ENCODE results near the gene RNF145. TPM values are rescaled to one million over a fixed set of nuclear protein-coding genes. Genes with fewer than 3 reads are reported as not detected.
A peak's percentile ranks its signal among the peaks of the same experiment; 100 is the strongest.

RNF145 gene
- total RNA-seq, 1 donor from 2014 or later: 46.7 TPM

- TF ChIP-seq CTCF (IDR thresholded peaks at IDR 0.05; ENCODE audit: insufficient read depth, low read length, poor library complexity, severe bottlenecking): no peak
- no peak for DNase-seq (ENCODE audit: low read depth)
- Histone ChIP-seq H3K36me3 (ENCODE audit: control insufficient read depth, insufficient read depth, low read length) (no peaks in the 10 kb centered on the region), H3K4me3 (ENCODE audit: low read depth, low read length) (no peak overlapping the region), H3K27me3 (ENCODE audit: control insufficient read depth, insufficient read depth, low read length) (no peaks in the 10 kb centered on the region)
These were observed 883 bp upstream of the RNF145 start for GRCh38 chr5:159210210-159210661.

- Histone ChIP-seq H3K36me3 (ENCODE audit: control insufficient read depth, insufficient read depth, low read length) (no peaks in the 10 kb centered on the region), H3K4me3 (ENCODE audit: low read depth, low read length) (peak overlapping the region; percentile 92), H3K27me3 (ENCODE audit: control insufficient read depth, insufficient read depth, low read length) (no peaks in the 10 kb centered on the region)
- TF ChIP-seq CTCF (IDR thresholded peaks at IDR 0.05; ENCODE audit: insufficient read depth, low read length, poor library complexity, severe bottlenecking): no peak
- no peak for DNase-seq (ENCODE audit: low read depth)
These were observed 577 bp downstream of the RNF145 start for GRCh38 chr5:159208514-159209437.

GRCh38 chr5:159207686-159208513 lies 1.5 kb downstream of the RNF145 start:
- H3K4me3 ChIP-seq (ENCODE audit: low read depth, low read length): peak overlapping the region; percentile 92
- TF ChIP-seq CTCF (IDR thresholded peaks at IDR 0.05; ENCODE audit: insufficient read depth, low read length, poor library complexity, severe bottlenecking): no peak
- H3K27me3 ChIP-seq (ENCODE audit: control insufficient read depth, insufficient read depth, low read length): no peaks in the 10 kb centered on the region
- DNase-seq (ENCODE audit: low read depth): peak; percentile 39
- H3K36me3 ChIP-seq (ENCODE audit: control insufficient read depth, insufficient read depth, low read length): no peaks in the 10 kb centered on the region

- Histone ChIP-seq H3K4me3 (ENCODE audit: low read depth, low read length) (peak overlapping the region; percentile 92), H3K27me3 (ENCODE audit: control insufficient read depth, insufficient read depth, low read length) (no peaks in the 10 kb centered on the region), H3K36me3 (ENCODE audit: control insufficient read depth, insufficient read depth, low read length) (no peaks in the 10 kb centered on the region)
- TF ChIP-seq CTCF (IDR thresholded peaks at IDR 0.05; ENCODE audit: insufficient read depth, low read length, poor library complexity, severe bottlenecking): no peak
- DNase-seq (ENCODE audit: low read depth): no peak
These were observed 2.1 kb downstream of the RNF145 start for GRCh38 chr5:159207222-159207685.

GRCh38 chr5:159206818-159207217 lies 2.5 kb downstream of the RNF145 start:
- H3K4me3 ChIP-seq (ENCODE audit: low read depth, low read length): peak overlapping the region; percentile 92
- H3K36me3 ChIP-seq (ENCODE audit: control insufficient read depth, insufficient read depth, low read length): no peaks in the 10 kb centered on the region
- no peaks in the 10 kb centered on the region for H3K27me3 ChIP-seq (ENCODE audit: control insufficient read depth, insufficient read depth, low read length)
- no peak for TF ChIP-seq CTCF (IDR thresholded peaks at IDR 0.05; ENCODE audit: insufficient read depth, low read length, poor library complexity, severe bottlenecking)
- DNase-seq (ENCODE audit: low read depth): no peak
